HS-27A (cell line): ENCODE measurements around the gene EXOC8.
"Not testable (repeated sequence)": the region's sequence is repeated elsewhere in the genome, so short reads cannot be mapped to it uniquely, and the experiment has no call there.

Source experiments
- DNase-seq: peaks from one replicate; pipeline ENCODE4 v3.0.0-alpha.2; 2012; ENCODE audit warnings: low read depth, missing footprints

The EXOC8 gene

DNA sequence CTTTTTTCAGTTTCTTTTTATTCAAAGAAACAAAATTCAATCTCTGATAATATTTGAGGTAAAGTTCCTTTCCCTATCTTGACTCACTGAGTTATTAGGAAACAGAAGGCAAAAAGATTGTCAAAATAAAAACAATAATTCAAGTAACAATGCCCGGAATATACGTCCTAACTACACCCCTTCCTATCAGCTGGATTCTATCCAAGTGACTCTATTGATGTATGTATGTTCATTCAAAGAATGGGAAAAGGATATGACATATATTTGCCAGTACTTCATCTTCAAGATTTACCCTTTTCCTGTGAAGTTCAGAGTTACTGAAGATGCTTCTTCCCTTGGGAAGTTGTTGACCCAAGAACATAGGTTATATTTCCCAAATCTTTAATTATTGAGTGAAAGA is 14.2 kb upstream of the EXOC8 start:
- no peak for DNase-seq

DNA sequence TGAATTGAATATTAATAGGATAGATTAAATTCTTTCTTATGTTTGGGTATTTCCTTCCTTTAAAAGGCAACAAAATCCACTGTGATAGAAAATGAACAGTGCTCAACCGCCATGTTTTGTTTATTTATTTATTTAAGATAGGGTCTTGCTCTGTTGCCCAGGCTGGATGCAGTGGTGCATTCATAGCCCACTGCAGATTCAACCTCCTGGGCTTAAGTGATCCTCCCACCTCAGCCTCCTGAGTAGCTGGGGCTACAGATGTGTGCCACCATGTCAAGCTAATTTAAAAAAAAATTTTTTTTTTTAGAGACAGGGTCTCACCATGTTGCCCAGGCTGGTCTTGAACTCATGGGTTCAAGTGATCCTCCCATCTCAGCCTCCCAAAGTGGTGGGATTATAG is 11.2 kb upstream of the EXOC8 start:
- not testable (repeated sequence) for DNase-seq

DNA sequence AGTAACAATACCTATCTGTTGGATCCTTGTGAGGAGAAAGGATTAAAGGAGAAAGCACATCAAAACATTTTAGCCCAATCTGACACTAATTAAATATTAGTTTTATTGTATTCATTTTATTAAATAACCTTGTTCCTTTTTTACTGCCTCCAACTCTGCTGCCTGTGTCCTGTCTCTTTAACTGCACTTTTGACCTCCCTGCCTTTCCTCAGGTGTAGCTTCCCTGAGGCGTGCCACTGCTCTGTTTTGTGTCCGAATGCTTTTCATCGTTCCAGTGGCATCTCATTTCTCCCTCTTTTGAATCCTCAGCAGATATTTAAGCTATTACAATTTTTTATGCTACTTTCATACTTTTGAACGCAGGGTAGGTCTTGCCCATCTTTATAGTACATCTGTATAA is 10.8 kb upstream of the EXOC8 start:
- no peak for DNase-seq

DNA sequence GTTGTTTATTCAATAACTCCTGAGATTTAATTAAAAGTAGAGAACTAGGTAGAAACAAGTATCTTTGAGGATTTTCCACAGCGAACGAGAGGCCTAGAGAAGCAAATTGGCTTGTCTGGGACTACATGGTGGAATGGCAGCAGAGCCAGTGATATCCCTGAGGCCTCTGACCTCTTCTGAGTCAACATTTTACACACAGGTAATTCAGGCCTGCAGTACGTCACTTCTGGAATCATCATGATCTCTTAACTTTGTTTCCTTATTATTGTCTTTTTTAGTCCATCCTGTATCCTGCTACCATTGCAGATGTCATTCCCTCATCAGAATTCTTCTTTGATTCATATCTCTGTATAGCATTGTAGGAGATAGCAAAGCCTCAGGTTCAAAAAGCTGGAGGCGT is 10.3 kb upstream of the EXOC8 start:
- DNase-seq: no peak

DNA sequence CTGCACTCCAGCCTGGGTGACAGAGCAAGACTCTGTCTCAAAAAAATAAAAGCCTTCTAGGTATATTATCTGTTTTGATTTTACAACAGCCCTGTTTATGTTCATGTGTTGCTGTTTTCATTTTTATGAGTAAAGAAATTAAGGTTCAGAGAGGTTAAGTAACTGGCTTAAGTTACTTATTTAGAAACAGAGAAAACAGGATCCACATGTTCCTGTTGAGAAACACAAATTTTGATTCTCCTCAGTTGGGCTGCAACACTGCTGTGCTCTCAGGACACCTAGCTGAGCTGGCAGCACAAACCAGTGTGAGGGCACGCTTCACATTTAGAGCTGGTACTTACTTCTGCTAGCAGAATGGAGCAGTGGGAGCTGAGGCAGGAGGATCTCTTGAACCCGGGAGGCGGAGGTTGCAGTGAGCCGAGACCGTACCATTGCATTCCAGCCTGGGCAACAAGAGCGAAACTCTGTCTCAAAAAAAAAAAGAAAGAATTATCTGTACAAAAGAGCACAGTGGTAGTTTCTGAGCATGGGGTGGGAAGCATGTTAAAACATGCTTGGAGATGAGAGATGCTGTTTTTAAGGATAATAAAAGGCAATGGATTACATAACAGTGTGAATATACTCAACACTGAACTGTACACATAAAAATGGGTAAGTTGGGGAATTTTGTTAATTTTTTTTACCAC is 2.8 kb upstream of the EXOC8 start:
- DNase-seq: no peak

DNA sequence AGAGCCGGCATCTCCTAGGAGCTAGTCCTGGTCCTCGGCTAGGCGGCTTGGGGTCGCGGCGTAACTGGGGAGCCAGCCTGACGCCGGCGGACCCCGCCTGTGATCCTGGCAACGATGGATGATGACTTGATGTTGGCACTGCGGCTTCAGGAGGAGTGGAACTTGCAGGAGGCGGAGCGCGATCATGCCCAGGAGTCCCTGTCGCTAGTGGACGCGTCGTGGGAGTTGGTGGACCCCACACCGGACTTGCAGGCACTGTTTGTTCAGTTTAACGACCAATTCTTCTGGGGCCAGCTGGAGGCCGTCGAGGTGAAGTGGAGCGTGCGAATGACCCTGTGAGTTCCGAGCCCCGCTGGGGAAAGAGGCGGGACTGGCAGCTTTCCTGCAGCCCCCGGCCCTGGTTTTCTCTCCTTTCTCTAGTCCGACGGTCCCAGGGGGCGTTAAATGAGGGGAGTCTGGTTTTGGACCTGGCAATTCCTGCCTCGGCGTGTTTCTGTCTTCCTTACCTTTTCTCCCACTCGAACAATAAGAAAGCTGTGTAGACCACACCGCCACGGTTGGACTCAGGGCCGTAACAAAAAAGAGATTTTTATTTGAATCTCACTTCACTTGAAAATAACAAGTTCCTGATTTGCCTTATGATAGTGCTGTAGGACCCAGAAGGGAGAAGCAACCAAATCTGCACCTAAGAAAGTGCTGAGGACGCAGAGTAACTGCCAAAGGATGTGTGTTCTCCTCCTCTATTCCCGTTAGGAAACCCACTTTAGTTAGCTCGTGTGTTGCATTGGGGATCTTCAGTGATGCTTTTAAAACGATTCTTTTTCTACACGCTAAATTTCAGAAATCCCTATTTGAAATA is 847 bp upstream of the EXOC8 start, which contains the start of gene SPRTN:
SPRTN (plus strand) TSS at position 24 of the 859 bp plus-strand sequence; CDS start at position 115, 91 bp downstream.
- no peak for DNase-seq

DNA sequence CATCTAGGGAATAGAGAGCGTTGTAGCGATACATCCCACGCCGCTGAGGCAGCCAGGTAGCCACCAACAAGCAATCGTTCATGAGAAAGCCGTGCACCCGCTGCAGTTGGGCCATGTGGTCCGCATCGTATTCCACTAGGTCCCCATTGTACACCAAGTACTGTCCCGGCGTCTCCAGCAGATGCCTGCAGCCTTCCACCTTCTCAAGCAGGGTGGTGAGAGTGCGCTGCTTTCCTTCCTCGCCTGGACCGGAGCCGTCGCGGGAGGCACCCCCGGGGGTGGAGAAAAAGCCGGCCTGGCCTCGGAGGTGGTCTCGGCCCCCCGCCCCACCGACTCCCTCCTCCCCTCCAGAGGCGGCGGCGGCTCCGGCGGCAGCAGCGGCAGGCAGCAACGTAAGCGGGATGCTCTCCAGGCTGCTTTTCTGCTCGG is 595 bp downstream of the EXOC8 start:
- no peak for DNase-seq

DNA sequence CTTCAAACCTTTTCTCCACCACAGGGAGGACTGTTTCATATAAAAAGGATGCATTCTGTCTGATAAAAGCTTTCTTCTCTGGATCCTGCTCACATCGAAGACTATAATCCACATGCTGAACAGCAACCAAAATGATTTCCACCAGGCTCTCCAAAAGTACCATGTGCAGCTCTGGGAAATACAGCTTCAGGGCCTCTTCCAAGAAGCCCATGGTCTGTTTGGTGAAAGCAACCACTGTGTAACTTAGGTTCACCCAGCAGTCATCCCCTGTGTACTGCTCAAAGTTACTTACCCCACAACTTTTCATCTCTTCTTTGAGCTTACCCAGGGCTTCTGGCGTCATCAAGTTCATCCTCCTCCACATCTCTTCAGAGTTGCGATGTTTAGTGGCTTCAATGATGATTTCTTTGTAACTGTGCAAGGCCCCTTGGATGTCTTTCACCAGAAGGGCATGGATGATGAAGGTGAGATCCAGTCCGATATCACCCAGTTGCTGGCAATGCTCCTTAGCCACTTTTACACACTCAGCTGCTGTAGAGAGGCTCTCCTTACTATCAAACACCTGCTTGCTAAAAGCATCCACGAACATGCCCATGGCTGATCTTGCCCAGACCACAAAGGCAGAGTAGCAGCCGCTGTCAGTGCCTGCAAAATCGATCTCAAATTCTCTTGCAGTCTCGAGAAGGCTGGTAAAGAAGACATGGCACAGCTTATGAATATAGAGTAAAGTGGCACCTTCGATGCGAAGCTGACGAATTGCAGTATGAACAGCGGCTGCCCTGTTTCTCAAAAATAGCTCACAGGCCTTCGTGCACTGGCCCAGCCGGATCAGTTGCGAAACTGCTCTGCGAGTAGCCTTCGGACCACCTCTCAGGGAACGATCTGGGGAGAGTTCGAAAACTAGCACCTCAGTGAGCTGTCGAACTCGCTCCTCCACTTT is 1.7 kb downstream of the EXOC8 start:
- no peak for DNase-seq

DNA sequence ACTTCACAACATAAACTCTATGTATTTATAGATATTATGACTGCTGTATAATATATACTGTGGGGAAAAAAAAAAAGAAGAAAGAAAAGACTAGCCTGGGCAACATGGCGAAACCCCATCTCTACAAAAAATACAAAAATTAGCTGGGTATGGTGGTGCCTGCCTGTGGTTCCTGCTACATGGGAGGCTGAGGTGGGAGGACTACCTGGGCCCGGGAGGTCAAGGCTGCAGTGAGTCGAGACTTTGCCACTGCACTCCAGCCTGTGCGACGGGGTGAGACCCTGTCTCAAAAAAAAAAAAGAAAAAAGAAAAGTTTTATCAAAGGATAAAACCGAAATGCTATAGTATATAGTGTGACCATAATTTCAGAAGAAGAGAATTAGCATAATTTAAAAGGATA is 2.7 kb downstream of the EXOC8 start:
- DNase-seq: no peak

DNA sequence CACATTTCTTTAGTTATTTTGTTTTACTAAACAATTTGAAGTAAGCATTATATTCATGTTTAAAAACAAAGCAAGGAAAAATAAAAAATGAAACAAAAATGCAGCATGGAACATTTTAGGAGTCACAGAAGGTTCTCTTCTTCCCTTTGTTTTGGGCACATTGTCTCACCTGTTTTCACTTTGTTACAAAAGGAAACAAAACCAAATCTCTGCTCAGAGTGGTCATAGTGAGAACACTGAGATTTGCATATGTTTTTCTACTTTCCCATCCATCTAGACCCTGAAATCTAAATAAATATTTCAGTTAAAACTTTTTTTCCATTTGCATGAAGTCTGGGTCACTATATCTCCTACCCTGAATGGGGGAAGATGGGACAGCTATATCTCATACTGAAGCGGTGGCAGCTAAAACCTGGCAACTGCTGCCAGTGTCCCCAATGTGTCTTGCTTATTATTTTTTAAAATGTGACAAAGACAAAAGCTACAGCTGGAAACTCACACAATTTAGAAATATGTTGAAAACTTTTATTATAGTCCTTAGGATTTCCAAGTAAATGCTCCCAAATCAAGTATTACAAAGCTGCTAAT is 3.5 kb downstream of the EXOC8 start:
- no peak for DNase-seq

DNA sequence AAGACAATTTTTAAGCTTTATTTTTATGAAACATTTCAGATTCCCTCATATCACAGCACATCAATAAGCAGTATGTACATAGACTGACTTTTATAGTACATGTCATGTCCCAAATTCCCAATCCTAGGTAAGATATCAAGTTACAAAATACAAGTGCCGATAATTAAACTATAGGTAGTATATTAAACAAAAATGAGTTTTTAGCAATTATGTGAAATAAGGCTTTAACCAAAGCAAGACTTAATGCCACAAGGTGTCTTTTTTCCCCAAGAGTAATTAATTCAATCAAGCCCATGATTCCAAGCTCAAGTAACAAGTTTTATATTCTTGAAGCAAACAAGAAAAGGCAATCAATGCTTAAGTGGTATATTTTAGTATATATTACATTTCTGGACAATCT is 4.9 kb downstream of the EXOC8 start:
- DNase-seq: no peak

DNA sequence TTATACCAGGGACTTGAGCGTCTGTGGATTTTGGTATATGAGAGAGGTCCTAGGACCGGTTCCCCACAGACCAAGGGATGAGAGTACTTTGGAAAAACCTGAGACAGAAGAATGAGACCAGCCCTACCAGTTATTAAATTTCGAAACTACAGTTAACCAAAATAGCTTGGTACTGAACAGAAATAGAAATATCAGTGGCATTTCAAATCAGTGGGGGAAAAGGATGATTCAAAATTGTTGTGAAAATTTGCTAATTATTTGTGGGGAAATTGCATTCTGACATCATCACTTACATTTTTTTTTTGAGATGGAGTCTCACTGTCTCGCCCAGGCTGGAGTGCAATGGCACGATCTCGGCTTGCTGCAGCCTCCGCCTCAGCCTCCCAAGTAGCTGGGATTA is 8.2 kb downstream of the EXOC8 start:
- DNase-seq: no peak

DNA sequence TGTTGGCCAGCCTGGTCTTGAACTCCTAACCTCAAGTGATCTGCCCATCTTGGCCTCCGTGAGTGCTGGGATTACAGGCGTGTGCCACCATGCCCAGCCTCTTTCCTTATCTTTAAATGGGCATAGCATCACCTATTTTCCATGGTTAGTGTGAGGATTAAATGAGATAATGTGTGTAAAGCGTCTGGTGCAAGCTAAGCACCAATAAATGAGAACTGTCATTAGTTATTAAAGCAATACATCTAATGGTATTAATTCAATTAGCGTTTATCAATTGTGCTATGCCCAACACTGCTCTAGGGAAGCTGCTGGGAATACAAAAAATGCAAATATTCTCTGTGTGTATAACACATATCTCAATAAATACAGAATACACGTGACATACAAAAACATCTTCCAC is 10.0 kb downstream of the EXOC8 start:
- no peak for DNase-seq

DNA sequence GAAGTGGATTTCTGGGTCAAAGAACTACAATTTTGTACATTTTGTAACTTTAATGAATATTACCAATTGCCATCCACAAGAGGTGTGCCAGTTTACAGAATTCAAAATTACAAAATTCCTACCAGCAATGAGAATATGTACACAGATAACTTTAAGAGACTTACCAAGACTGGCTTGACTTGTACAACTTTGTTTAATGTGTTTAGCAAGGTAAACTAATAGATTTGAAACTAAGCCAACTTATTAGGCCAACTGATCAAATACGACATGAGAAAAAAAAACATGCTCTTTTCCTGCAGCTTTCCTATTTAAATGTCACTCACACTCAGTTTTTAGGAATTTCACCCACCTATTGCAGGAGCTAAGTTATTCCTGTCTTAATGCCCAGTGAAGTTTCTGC is 11.4 kb downstream of the EXOC8 start:
- DNase-seq: no peak

DNA sequence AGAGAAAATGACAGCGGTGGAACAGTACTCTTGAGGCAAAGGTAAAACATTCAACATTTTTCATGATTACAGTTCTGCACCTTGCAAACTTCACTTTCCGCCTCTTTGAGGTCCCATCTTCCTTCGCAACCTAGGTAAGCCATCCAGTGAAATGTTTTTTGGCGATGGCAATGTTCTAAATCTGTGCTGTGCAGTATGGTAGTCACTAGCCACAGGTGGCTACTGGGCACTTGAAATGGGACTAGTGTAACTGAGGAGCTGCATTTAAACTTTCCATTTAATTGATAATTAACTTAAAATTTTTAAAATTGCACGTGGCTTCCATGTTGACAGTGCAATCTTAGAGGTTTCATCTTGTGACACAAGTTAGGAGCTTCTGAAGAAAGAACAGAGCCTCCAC is 13.0 kb downstream of the EXOC8 start:
- DNase-seq: no peak

DNA sequence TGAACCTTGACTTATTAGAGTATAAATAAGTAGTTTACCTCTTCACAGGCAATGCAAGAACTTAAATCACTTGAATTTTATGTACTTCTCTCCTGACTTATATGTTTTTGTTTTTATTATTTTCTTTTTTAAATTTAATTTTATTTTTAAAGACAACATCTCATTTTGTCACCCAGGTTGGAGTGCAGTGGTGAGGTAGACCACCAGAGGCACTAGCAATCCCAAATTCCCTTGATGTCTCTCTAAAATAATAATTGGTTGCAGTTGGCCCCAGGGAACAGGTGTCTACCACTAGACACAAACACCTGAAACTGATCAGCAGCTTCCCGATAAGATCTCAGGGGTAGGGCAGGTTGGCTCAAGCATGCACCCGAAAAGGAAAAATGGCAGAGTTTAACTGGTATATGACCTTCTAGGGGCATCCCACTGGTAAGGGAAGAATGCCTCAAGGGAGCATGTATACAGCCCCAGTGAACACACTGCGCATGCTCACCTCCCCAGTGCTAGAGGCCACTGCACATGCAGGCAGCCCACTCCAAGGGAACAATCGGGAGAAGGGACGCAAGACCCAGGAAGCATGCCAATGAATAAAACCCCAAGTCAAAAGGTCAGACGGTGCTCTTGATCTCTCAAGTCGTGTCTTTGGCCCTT is 14.6 kb downstream of the EXOC8 start:
- no peak for DNase-seq

DNA sequence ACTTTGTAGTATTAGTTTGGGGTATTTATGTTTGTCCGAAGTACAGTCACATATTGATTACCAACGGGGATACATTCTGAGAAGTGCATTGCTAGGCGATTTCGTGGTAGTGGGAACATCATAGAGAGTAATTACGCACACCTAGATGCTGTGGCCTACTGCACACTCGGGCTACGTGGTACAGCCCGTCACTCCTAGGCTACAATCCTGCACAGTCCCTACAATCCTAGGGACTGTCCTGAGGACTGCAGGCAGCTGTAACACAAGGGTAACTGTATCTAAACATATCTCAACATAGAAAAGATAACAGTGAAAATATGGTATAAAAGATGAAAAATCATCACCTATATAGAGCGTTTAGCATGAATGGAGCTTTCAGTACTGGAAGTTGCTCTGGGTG is 18.6 kb downstream of the EXOC8 start:
- DNase-seq: no peak

DNA sequence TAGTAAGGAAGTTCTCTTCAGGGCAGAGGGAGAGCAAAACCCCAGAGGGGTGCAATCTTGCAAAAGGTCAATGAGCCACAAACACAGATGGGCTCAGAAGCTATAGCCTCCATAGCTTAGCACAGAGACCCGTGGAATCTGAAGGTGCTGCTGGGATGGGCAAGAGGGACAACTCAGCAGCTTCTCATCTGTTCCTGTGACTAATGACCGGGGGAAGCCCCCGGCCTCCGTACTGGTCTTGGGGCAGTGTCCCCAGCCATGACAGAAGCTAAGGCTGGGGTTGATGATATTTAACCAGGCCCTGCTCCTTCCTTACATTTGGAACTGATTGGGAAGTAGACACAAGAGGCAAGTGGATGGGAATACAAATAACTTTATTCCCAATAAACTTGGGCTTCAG is 19.1 kb downstream of the EXOC8 start:
- DNase-seq: no peak

DNA sequence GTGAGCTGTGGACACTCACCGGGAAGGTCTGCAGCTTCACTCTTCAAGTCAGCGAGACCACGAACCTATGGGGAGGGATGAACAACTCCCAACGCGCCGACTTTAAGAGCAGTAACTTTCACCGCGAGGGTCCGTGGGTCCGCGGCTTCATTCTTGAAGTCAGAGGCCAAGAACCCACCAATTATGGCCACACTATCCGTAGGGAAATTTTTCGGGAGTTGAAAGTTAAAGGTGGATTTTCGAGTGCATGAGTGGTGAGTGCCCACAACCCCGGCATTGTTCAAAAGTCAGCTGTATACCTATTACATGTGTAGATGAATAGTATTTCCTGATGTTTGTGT is 19.7 kb downstream of the EXOC8 start:
- no peak for DNase-seq

DNA sequence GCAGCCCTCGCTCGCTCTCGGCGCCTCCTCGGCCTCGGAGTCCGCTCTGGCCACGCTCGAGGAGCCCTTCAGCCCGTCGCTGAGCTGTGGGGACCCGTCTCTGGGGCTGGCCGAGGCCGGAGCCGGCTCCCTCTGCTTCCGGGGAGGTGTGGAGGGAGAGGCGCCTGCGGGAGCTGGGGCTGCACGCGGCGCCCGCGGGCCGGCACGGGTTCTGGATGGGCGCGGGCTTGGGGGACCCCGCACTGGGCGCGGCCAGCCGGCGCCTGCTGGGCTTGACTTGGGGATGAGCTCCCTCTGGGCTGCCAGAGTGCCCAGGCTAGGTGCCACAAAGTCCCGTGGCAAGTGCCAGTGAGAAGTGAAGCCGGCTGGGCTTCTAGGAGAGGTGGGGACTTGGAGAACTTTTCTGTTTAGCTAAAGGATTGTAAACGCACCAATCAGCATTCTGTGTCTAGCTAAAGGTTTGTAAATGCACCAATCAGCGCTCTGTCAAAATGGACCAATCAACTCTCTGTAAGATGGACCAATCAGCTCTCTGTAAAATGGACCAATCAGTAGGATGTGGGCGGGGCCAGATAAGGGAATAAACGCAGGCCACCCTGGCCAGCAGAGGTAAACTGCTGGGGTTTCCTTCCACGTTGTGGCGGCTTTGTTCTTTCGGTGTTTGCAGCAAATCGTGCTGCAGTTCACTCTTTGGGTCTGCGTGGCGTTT is 20.2 kb downstream of the EXOC8 start:
- DNase-seq: no peak

DNA sequence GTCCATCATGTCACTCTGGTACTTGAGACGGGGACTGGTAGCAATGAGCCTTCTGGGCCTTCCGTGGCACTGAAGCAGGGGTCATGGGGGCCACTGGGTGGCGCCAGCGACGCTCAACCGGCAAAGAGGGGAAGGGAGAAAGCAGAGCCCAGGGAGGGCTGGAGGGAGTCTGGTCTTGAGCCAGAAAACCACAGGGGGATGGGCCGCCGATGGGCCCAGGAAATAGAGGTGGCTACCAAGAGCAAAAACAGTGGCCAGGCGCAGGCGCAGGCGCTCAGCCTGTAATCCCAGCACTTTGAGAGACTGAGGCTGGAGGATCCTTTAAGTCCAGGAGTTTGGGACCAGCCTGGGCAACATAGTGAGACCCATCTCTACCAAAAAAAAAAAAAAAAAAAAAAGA is 21.8 kb downstream of the EXOC8 start:
- no peak for DNase-seq
